OCI-LY7 (cell line): ENCODE results near the gene ENAH. TPM values are rescaled to one million over a fixed set of nuclear protein-coding genes. Genes with fewer than 3 reads are reported as not detected.

Experiments used
- BruUV-seq: library from RNA; stranded (reverse); fragments of 400-500 nt; replicated peaks from 2 replicates; lab custom pipeline; 2021; lab: Mats Ljungman, UMichigan
- CTCF ChIA-PET: fragments of 300-600 bp; sonication (Branson Sonifier 250); formaldehyde crosslinking; loops from one replicate; lab custom pipeline; 2022; ENCODE audit warnings: antibody characterized with exemption; ENCODE audit not compliant: unreplicated experiment; lab: Charles Lee
- POLR2A ChIA-PET: fragments of 300-600 bp; sonication (Branson Sonifier 250); formaldehyde crosslinking; loops from one replicate; lab custom pipeline; 2022; ENCODE audit warnings: antibody characterized with exemption; lab: Charles Lee
- DNase-seq: peaks from one replicate; pipeline ENCODE4 v3.0.0-alpha.2; 2015; ENCODE audit warnings: low spot score
- H2AFZ ChIP-seq: fragments of 200-600 bp; sonication (generic), shearing (Covaris generic); 2 replicates; pipeline ENCODE4 v1.6.1; 2014; ENCODE audit warnings: mild to moderate bottlenecking, antibody characterized with exemption, low read length, moderate library complexity
- H3K27ac ChIP-seq: fragments of 200-600 bp; sonication (generic); 2 replicates; pipeline ENCODE4 v1.5.1; 2014; ENCODE audit warnings: mixed run types, low read depth, mild to moderate bottlenecking, moderate library complexity, low read length, inconsistent platforms; ENCODE audit not compliant: poor library complexity, severe bottlenecking
- H3K36me3 ChIP-seq: fragments of 200-600 bp; sonication (generic); 2 replicates; pipeline ENCODE4 v1.6.1; 2014; ENCODE audit warnings: mild to moderate bottlenecking, antibody characterized with exemption, low read length, moderate library complexity, mixed read lengths; ENCODE audit not compliant: insufficient read depth
- H3K4me1 ChIP-seq: fragments of 200-600 bp; sonication (generic); 2 replicates; pipeline ENCODE4 v1.5.1; 2014; ENCODE audit warnings: mild to moderate bottlenecking, low read length; ENCODE audit not compliant: insufficient read depth, poor library complexity, severe bottlenecking
- H3K4me2 ChIP-seq: fragments of 200-600 bp; sonication (generic); 2 replicates; pipeline ENCODE4 v1.6.1; 2014; ENCODE audit warnings: mild to moderate bottlenecking, low read length
- H3K4me3 ChIP-seq: fragments of 200-600 bp; sonication (generic); 2 replicates; pipeline ENCODE4 v1.5.1; 2014; ENCODE audit warnings: mild to moderate bottlenecking, low read depth, low read length; ENCODE audit not compliant: poor library complexity, severe bottlenecking
- H3K79me2 ChIP-seq: fragments of 200-600 bp; sonication (generic); 2 replicates; pipeline ENCODE4 v1.6.1; 2016; ENCODE audit warnings: low read depth, mild to moderate bottlenecking, low read length, moderate library complexity, mixed read lengths; ENCODE audit not compliant: insufficient read depth
- H3K9me2 ChIP-seq: fragments of 200-600 bp; sonication (generic); 2 replicates; pipeline ENCODE4 v1.6.1; 2016; ENCODE audit warnings: mild to moderate bottlenecking, low read length, mixed read lengths; ENCODE audit not compliant: insufficient read depth
- H3K9me3 ChIP-seq: fragments of 200-600 bp; sonication (generic); 2 replicates; pipeline ENCODE4 v1.6.1; 2014; ENCODE audit warnings: mild to moderate bottlenecking, mixed run types, low read length, mixed read lengths
- H4K20me1 ChIP-seq: fragments of 200-600 bp; sonication (generic); 2 replicates; pipeline ENCODE4 v1.6.1; 2014; ENCODE audit warnings: mild to moderate bottlenecking, antibody characterized with exemption, low read length, moderate library complexity, mixed read lengths; ENCODE audit not compliant: insufficient read depth
- CTCF ChIP-seq: fragments of 200-600 bp; sonication (generic); conservative IDR thresholded peaks from 2 replicates; pipeline ENCODE4 v1.5.1; 2014; ENCODE audit warnings: mild to moderate bottlenecking, antibody characterized with exemption, low read length, moderate library complexity, mixed read lengths
- EZH2phosphoT487 ChIP-seq: fragments of 200-600 bp; sonication (generic); IDR thresholded peaks from 2 replicates; pipeline ENCODE4 v1.6.1; 2018; ENCODE audit warnings: low read depth, borderline replicate concordance, mild to moderate bottlenecking, mixed run types, antibody characterized with exemption, low read length, moderate library complexity, mixed read lengths
- intact Hi-C: fragments of 100-400 bp; cut with micrococcal nuclease; formaldehyde crosslinking; loops from one replicate; pipeline ENCODE4 v1.10.0; 2022; ENCODE audit not compliant: unreplicated experiment
- total RNA-seq, 2 experiments: library from RNA; depleted of rRNA in 1 of 2; stranded (reverse); fragments of >200 nt in 1 of 2; shearing (Covaris generic) in 1 of 2; gene quantifications; 2 replicates each; pipeline ENCODE4 v1.2.3, GENCODE V29; 2014 to 2022

ENAH gene
- total RNA-seq, 2 experiments from 2014 or later, result 4.6 to 18.1 TPM

GRCh38 chr1:225466848-225467192 is 186.1 kb downstream of the ENAH start:
- Histone ChIP-seq H4K20me1 (no peaks in the 10 kb centered on the region), H3K36me3 (no peaks in the 10 kb centered on the region), H3K4me1 (peaks cover 47% of the 10 kb centered on the region), H3K9me3 (no peaks in the 10 kb centered on the region), H2AFZ (peak overlapping the region; percentile 79; the same call in 1 of the 2 replicates), H3K9me2 (no peaks in the 10 kb centered on the region), H3K4me3 (peak overlapping the region; percentile 74), H3K4me2 (peak overlapping the region; percentile 98), H3K79me2 (no peaks in the 10 kb centered on the region), H3K27ac (peak overlapping the region; percentile 95)
- BruUV-seq, result TSS peak; percentile 98
- TF ChIP-seq EZH2phosphoT487, result no peak
- TF ChIP-seq CTCF, result no peak
- CTCF ChIA-PET, result interaction anchor here (2.1 kb wide), 1 partner anchor 26 kb away, joined by 8 read pairs; no protein-coding TSS in a partner anchor
- intact Hi-C loops, result loop anchor here (1.0 to 5.0 kb wide), 4 partner anchors 22 to 595 kb away; partner anchors contain the start of genes H3-3A and LBR
- no peak for DNase-seq
- POLR2A ChIA-PET, result interaction anchor here (0.6 to 4.4 kb wide), 7 partner anchors 13 to 662 kb away, joined by 3 to 51 read pairs (median 4); partner anchors contain the start of gene LBR

- no peak overlapping the region for H3K4me3 ChIP-seq
- TF ChIP-seq EZH2phosphoT487, result no peak
- TF ChIP-seq CTCF, result no peak
- H4K20me1 ChIP-seq, result no peaks in the 10 kb centered on the region
- DNase-seq, result no peak
- ChIA-PET CTCF (interaction anchor here (0.5 kb wide), 1 partner anchor 13 kb away, joined by 3 read pairs; no protein-coding TSS in a partner anchor), POLR2A (interaction anchor here (0.7 to 2.8 kb wide), 2 partner anchors 11 to 22 kb away, joined by 3 to 7 read pairs; no protein-coding TSS in a partner anchor)
- H3K4me1 ChIP-seq, result peaks cover 49% of the 10 kb centered on the region
- H3K36me3 ChIP-seq, result no peaks in the 10 kb centered on the region
- no TSS peak for BruUV-seq
- H3K4me2 ChIP-seq, result peak overlapping the region; percentile 28; the same call in 1 of the 2 replicates
- H3K79me2 ChIP-seq, result no peaks in the 10 kb centered on the region
- peak overlapping the region; percentile 10 for H3K27ac ChIP-seq
- intact Hi-C loops, result loop anchor here (2.0 to 5.0 kb wide), 2 partner anchors 147 to 596 kb away; partner anchors contain the start of gene H3-3A
- H3K9me3 ChIP-seq, result no peaks in the 10 kb centered on the region
- H3K9me2 ChIP-seq, result no peaks in the 10 kb centered on the region
- peak overlapping the region; percentile 50; the same call in 1 of the 2 replicates for H2AFZ ChIP-seq
Observed at GRCh38 chr1:225465793-225466517, 187.0 kb downstream of the ENAH start.
